ENCODE data around the gene TCP11L2.

DNA sequence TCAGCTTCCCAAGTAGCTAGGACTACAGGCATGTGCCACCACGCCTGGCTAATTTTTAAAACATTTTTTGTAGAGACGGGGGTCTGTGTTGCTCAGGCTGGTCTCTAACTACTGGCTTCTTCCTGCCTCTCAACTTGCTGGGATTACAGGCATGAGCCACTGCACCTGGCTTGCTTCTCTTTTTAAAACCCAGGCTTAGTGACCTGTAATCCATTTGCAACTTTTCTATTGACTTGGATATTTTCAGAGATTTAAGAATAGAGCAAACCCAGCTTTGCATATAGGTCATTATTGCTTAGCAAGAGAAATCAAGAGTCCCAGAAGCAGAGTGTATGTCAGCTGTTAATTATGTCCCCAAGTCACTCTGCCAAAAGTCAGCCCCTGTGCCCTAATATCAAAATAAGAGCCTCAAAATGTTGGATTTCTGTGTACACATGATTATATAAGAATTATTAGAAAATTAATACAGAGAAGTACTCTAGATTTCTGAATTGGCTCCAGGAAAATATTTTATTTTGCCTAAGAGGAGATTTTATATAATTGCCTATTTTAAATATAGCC, 24.9 kb downstream of the TCP11L2 start:
- TF ChIP-seq ZNF354B (CRISPR knock-in tag; IDR thresholded peaks at IDR 0.05) (no peak), SMARCC2 (IDR thresholded peaks at IDR 0.05) (no peak), SP2 (CRISPR knock-in tag; IDR thresholded peaks at IDR 0.05) (no peak), U2AF2 (IDR thresholded peaks at IDR 0.05; ENCODE audit: low read depth, low read length) (no peak), EZH2 (conservative IDR thresholded peaks at IDR 0.05; ENCODE audit: low read depth, low read length) (no peak), ATF7-NPFF (CRISPR knock-in tag; IDR thresholded peaks at IDR 0.05; ENCODE audit: low read depth) (no peak), ZNF296 (CRISPR knock-in tag; conservative IDR thresholded peaks at IDR 0.05) (no peak), POLR2A (IDR thresholded peaks at IDR 0.05; ENCODE audit: insufficient read depth in 1 of 2, low read depth in 2 of 2, low read length in 2 of 2) (no peak)
- TF ChIP-seq, protein P1, sequence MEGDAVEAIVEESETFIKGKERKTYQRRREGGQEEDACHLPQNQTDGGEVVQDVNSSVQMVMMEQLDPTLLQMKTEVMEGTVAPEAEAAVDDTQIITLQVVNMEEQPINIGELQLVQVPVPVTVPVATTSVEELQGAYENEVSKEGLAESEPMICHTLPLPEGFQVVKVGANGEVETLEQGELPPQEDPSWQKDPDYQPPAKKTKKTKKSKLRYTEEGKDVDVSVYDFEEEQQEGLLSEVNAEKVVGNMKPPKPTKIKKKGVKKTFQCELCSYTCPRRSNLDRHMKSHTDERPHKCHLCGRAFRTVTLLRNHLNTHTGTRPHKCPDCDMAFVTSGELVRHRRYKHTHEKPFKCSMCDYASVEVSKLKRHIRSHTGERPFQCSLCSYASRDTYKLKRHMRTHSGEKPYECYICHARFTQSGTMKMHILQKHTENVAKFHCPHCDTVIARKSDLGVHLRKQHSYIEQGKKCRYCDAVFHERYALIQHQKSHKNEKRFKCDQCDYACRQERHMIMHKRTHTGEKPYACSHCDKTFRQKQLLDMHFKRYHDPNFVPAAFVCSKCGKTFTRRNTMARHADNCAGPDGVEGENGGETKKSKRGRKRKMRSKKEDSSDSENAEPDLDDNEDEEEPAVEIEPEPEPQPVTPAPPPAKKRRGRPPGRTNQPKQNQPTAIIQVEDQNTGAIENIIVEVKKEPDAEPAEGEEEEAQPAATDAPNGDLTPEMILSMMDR (CRISPR knock-in tag; IDR thresholded peaks at IDR 0.05) = no peak
- TF ChIP-seq, protein P2, sequence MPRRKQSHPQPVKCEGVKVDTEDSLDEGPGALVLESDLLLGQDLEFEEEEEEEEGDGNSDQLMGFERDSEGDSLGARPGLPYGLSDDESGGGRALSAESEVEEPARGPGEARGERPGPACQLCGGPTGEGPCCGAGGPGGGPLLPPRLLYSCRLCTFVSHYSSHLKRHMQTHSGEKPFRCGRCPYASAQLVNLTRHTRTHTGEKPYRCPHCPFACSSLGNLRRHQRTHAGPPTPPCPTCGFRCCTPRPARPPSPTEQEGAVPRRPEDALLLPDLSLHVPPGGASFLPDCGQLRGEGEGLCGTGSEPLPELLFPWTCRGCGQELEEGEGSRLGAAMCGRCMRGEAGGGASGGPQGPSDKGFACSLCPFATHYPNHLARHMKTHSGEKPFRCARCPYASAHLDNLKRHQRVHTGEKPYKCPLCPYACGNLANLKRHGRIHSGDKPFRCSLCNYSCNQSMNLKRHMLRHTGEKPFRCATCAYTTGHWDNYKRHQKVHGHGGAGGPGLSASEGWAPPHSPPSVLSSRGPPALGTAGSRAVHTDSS (CRISPR knock-in tag; conservative IDR thresholded peaks at IDR 0.05) = no peak
- TF ChIP-seq, protein P3, sequence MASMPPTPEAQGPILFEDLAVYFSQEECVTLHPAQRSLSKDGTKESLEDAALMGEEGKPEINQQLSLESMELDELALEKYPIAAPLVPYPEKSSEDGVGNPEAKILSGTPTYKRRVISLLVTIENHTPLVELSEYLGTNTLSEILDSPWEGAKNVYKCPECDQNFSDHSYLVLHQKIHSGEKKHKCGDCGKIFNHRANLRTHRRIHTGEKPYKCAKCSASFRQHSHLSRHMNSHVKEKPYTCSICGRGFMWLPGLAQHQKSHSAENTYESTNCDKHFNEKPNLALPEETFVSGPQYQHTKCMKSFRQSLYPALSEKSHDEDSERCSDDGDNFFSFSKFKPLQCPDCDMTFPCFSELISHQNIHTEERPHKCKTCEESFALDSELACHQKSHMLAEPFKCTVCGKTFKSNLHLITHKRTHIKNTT (CRISPR knock-in tag; IDR thresholded peaks at IDR 0.05) = no peak
